Activated CD4-positive, alpha-beta memory T cell treated with anti-CD3 and anti-CD28 coated beads for 36 hours (primary cell): ENCODE data around the gene MRPL24. TPM values are rescaled to one million over a fixed set of nuclear protein-coding genes. Genes with fewer than 3 reads are reported as not detected.

Experiments used
- CTCF ChIA-PET: fragments of 350-600 bp; sonication (Branson Sonifier 250); formaldehyde crosslinking; loops from one replicate; lab custom pipeline; 2021; ENCODE audit warnings: antibody characterized with exemption, inconsistent platforms; lab: Charles Lee
- POLR2A ChIA-PET: fragments of 350-600 bp; sonication (Branson Sonifier 250); formaldehyde crosslinking; loops from one replicate; lab custom pipeline; 2021; ENCODE audit warnings: antibody characterized with exemption; lab: Charles Lee
- DNase-seq: peaks from one replicate; pipeline ENCODE4 v3.0.0-alpha.2; 2020
- H3K27ac Mint-ChIP-seq: one replicate; pipeline ENCODE4 v1.8.0; 2021; ENCODE audit warnings: mixed read lengths
- H3K27me3 Mint-ChIP-seq: one replicate; pipeline ENCODE4 v1.8.0; 2021; ENCODE audit warnings: mixed read lengths
- H3K36me3 Mint-ChIP-seq: one replicate; pipeline ENCODE4 v1.8.0; 2021; ENCODE audit warnings: mixed read lengths
- H3K4me1 Mint-ChIP-seq: one replicate; pipeline ENCODE4 v1.8.0; 2021; ENCODE audit warnings: low read depth, mixed read lengths
- H3K4me3 Mint-ChIP-seq: one replicate; pipeline ENCODE4 v1.8.0; 2021; ENCODE audit warnings: mild to moderate bottlenecking, mixed read lengths
- H3K9me3 Mint-ChIP-seq: one replicate; pipeline ENCODE4 v1.8.0; 2021; ENCODE audit warnings: mixed read lengths
- intact Hi-C: fragments of 100-400 bp; cut with micrococcal nuclease; formaldehyde crosslinking; loops from one replicate; pipeline ENCODE4 v1.15.1; 2023
- total RNA-seq, 2 experiments: library from RNA; stranded (reverse); gene quantifications; one replicate each; pipeline ENCODE4 v1.2.3, GENCODE V29; 2021

Gene MRPL24
- total RNA-seq, 2 experiments from 2014 or later, result 105 to 106 TPM

DNA sequence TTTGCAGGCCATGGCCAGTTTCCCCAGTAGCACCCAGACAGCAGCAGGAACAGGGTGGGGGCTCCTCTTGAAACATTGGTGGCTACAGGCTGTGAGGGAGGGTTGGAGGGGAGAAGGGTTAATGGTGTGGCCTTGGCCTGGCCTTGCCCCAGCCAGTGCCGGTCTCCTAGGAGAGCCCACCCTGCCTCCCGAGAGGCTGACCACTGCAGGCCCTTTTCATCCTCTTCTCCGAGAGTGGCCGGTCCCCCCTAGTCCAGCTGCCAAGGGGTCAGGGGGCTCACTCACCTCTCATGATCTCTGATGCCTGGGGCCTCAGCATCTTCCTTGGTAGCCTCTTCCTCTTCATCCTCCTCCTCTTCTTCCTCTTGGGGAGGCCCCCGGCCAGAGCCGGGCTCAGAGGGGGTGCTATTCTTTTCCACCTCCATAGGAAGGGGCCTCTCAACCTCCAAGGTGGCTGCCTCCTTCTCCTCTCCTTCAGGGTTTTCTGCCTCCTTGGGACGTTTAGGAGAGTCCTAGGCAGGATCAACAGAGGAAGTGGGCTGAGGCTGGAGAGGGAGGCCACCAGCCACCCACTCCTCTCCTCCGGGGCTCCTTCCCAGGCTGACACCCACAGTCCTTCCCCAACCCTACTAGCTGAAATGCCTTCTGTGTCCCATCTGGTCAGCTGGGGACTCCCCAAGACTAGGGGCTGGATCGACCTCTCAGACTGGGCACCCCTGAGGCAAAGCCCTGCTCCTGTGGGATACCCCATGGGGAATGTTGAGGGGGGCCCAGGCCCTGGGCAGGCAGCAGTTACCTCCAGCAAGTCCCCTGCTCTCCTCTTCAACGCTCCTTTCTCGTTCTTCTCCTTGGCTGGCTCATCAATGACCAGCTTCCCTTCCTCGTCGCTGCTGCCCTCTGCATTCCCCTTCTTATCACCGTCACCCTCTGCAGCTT lies 2.7 kb upstream of the MRPL24 start:
- H3K4me1 Mint-ChIP-seq, result peaks cover 70% of the 10 kb centered on the region
- POLR2A ChIA-PET, result interaction anchor here (1.0 to 4.9 kb wide), 2 partner anchors 15 to 24 kb away, joined by 4 to 90 read pairs; partner anchors contain the start of genes ISG20L2, METTL25B and PRCC
- no peak for DNase-seq

DNA sequence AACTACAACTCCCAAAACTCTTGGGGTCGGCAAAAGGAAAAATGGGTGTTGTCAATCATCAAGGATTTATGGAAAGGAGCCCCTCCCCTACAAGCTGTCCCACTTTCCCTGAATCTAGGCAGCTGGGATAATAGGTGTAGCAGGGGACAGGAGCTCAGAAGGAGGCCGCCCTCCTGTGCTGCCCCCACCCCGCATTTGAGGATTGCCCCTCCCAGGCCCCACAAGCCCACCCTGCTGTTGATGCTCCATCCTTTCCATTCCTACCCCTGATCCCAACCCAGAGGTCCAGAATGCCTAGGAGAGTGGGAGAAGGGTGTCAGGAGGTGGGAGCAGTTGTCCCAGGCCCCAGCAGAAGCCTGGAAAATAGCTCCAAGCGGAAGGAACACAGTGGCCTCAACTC lies 1.9 kb upstream of the MRPL24 start:
- H3K27me3 Mint-ChIP-seq, result no peaks in the 10 kb centered on the region
- no peaks in the 10 kb centered on the region for H3K9me3 Mint-ChIP-seq
- peak overlapping the region; percentile 95 for H3K27ac Mint-ChIP-seq
- H3K4me3 Mint-ChIP-seq, result no peak overlapping the region
- H3K36me3 Mint-ChIP-seq, result peaks cover 53% of the 10 kb centered on the region
- CTCF ChIA-PET, result interaction anchor here (2.0 to 6.1 kb wide), 3 partner anchors 9 to 53 kb away, joined by 11 to 64 read pairs (median 11); partner anchors contain the start of gene HDGF
- POLR2A ChIA-PET, result interaction anchor here (1.0 to 4.9 kb wide), 3 partner anchors 9 to 24 kb away, joined by 4 to 90 read pairs (median 48); partner anchors contain the start of genes HDGF, ISG20L2, METTL25B and PRCC
- no peak for DNase-seq
- intact Hi-C loops, result loop anchor here (5.0 kb wide), 3 partner anchors 74 to 886 kb away; partner anchors contain the start of genes GON4L, SH2D2A, SMG5 and SYT11
- H3K4me1 Mint-ChIP-seq, result peaks cover 63% of the 10 kb centered on the region

More for the DNA sequence above, 2.7 kb upstream of the MRPL24 start:
- Mint-ChIP-seq H3K4me3 (no peak overlapping the region), H3K36me3 (peaks cover 61% of the 10 kb centered on the region), H3K9me3 (no peaks in the 10 kb centered on the region), H3K27me3 (no peaks in the 10 kb centered on the region), H3K27ac (peak overlapping the region; percentile 95)
- intact Hi-C loops, result loop anchor here (5.0 kb wide), 3 partner anchors 74 to 886 kb away; partner anchors contain the start of genes GON4L, SH2D2A, SMG5 and SYT11
- CTCF ChIA-PET, result interaction anchor here (2.0 to 6.1 kb wide), 2 partner anchors 8 to 17 kb away, joined by 11 to 64 read pairs; partner anchors contain the start of gene HDGF

DNA sequence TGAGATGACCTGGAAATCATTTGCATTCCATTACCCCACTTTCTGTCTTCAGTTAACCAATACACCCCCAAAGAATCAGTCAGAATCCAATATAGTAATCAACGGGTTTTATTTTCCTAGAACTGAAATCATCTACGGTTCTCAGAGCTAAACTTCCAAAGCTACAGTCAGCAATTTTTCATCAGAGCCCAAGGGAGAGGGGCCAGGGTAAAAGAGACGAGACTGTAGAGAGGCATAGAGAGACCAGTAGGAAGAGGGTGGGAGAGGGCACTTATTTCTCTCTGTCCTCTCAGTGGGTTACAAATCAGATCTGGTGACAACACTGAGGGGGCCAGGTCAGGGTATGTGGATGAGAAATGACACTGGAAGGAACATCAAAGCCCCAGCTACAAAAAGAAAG lies 1.1 kb upstream of the MRPL24 start:
- Mint-ChIP-seq H3K36me3 (peaks cover 52% of the 10 kb centered on the region), H3K9me3 (no peaks in the 10 kb centered on the region), H3K27me3 (no peaks in the 10 kb centered on the region), H3K4me1 (peaks cover 57% of the 10 kb centered on the region), H3K4me3 (peak overlapping the region; percentile 89), H3K27ac (peak overlapping the region; percentile 95)
- DNase-seq, result peak; percentile 66
- intact Hi-C loops, result loop anchor here (5.0 kb wide), 3 partner anchors 75 to 885 kb away; partner anchors contain the start of genes GON4L, SH2D2A, SMG5 and SYT11
- ChIA-PET CTCF (interaction anchor here (0.6 to 6.1 kb wide), 8 partner anchors 10 to 97 kb away, joined by 3 to 64 read pairs (median 6); partner anchors contain the start of genes HDGF, ISG20L2 and METTL25B), POLR2A (interaction anchor here (1.8 to 4.9 kb wide), 3 partner anchors 8 to 13 kb away, joined by 11 to 90 read pairs (median 48); partner anchors contain the start of genes HDGF, ISG20L2 and METTL25B)

- ChIA-PET CTCF (interaction anchor here (0.8 to 6.1 kb wide), 14 partner anchors 10 to 97 kb away, joined by 3 to 64 read pairs (median 4); partner anchors contain the start of genes CRABP2, HDGF, ISG20L2 and METTL25B), POLR2A (interaction anchor here (0.7 to 4.9 kb wide), 8 partner anchors 8 to 284 kb away, joined by 3 to 90 read pairs (median 8); partner anchors contain the start of genes HDGF, ISG20L2, METTL25B and PRCC)
- H3K4me3 Mint-ChIP-seq, result peak overlapping the region; percentile 89
- peaks cover 50% of the 10 kb centered on the region for H3K36me3 Mint-ChIP-seq
- H3K4me1 Mint-ChIP-seq, result peaks cover 53% of the 10 kb centered on the region
- DNase-seq, result peak; percentile 73
- H3K27me3 Mint-ChIP-seq, result no peaks in the 10 kb centered on the region
- no peaks in the 10 kb centered on the region for H3K9me3 Mint-ChIP-seq
- intact Hi-C loops, result loop anchor here (1.0 to 5.0 kb wide), 8 partner anchors 10 to 884 kb away; partner anchors contain the start of genes GON4L, HDGF, ISG20L2 and METTL25B
- H3K27ac Mint-ChIP-seq, result peak overlapping the region; percentile 95
Measured at GRCh38 chr1:156741481-156741983, 644 bp upstream of the MRPL24 start.

GRCh38 chr1:156740237-156740740 lies 599 bp downstream of the MRPL24 start:
- H3K36me3 Mint-ChIP-seq, result peaks cover 45% of the 10 kb centered on the region
- peaks cover 41% of the 10 kb centered on the region for H3K4me1 Mint-ChIP-seq
- H3K9me3 Mint-ChIP-seq, result no peaks in the 10 kb centered on the region
- peak overlapping the region; percentile 95 for H3K27ac Mint-ChIP-seq
- H3K4me3 Mint-ChIP-seq, result peak overlapping the region; percentile 89
- CTCF ChIA-PET, result interaction anchor here (0.9 to 6.1 kb wide), 8 partner anchors 11 to 34 kb away, joined by 3 to 64 read pairs (median 7); partner anchors contain the start of genes HDGF, ISG20L2, METTL25B and PRCC
- intact Hi-C loops, result loop anchor here (5.0 kb wide), 3 partner anchors 77 to 883 kb away; partner anchors contain the start of genes GON4L, SH2D2A, SMG5 and SYT11
- no peak for DNase-seq
- POLR2A ChIA-PET, result interaction anchor here (1.7 to 4.9 kb wide), 4 partner anchors 9 to 27 kb away, joined by 11 to 90 read pairs (median 38); partner anchors contain the start of genes HDGF, ISG20L2, METTL25B and PRCC
- no peaks in the 10 kb centered on the region for H3K27me3 Mint-ChIP-seq

DNA sequence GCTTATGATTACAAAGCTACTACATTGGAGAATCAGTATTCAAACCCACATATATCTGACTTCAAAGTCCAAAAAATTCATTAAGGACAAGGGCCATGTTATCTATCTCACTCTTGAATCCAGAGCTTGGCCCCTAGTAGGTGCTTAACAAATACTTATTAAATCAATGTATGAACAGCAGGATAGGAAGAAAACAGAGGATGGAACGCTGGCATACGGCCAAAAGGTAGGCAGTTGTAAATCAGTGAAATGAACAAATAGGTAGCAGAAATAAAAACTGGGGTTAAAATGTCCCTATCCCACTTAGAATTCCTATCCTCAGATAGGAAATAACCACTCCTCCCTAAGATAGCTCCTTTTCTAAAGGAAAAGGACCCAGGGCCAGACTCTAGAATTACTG lies 2.0 kb downstream of the MRPL24 start:
- Mint-ChIP-seq H3K9me3 (no peaks in the 10 kb centered on the region), H3K27ac (no peak overlapping the region), H3K4me1 (peaks cover 32% of the 10 kb centered on the region), H3K4me3 (peak overlapping the region; percentile 10), H3K27me3 (no peaks in the 10 kb centered on the region), H3K36me3 (peaks cover 35% of the 10 kb centered on the region)
- DNase-seq, result no peak
- ChIA-PET POLR2A (interaction anchor here (1.4 to 4.9 kb wide), 3 partner anchors 10 to 29 kb away, joined by 4 to 90 read pairs (median 48); partner anchors contain the start of genes HDGF, ISG20L2, METTL25B and PRCC), CTCF (interaction anchor here (1.5 to 6.1 kb wide), 2 partner anchors 13 to 30 kb away, joined by 4 to 64 read pairs; no protein-coding TSS in a partner anchor)
- intact Hi-C loops, result no loop called here

GRCh38 chr1:156738407-156738806 lies 2.5 kb downstream of the MRPL24 start:
- H3K4me3 Mint-ChIP-seq, result no peak overlapping the region
- ChIA-PET POLR2A (interaction anchor here (1.4 to 4.9 kb wide), 3 partner anchors 9 to 29 kb away, joined by 4 to 90 read pairs (median 48); partner anchors contain the start of genes HDGF, ISG20L2, METTL25B and PRCC), CTCF (interaction anchor here (6.1 kb wide), 1 partner anchor 12 kb away, joined by 64 read pairs; no protein-coding TSS in a partner anchor)
- intact Hi-C loops, result no loop called here
- H3K36me3 Mint-ChIP-seq, result peaks cover 30% of the 10 kb centered on the region
- no peaks in the 10 kb centered on the region for H3K27me3 Mint-ChIP-seq
- peaks cover 27% of the 10 kb centered on the region for H3K4me1 Mint-ChIP-seq
- no peak overlapping the region for H3K27ac Mint-ChIP-seq
- no peaks in the 10 kb centered on the region for H3K9me3 Mint-ChIP-seq
- DNase-seq, result no peak

DNA sequence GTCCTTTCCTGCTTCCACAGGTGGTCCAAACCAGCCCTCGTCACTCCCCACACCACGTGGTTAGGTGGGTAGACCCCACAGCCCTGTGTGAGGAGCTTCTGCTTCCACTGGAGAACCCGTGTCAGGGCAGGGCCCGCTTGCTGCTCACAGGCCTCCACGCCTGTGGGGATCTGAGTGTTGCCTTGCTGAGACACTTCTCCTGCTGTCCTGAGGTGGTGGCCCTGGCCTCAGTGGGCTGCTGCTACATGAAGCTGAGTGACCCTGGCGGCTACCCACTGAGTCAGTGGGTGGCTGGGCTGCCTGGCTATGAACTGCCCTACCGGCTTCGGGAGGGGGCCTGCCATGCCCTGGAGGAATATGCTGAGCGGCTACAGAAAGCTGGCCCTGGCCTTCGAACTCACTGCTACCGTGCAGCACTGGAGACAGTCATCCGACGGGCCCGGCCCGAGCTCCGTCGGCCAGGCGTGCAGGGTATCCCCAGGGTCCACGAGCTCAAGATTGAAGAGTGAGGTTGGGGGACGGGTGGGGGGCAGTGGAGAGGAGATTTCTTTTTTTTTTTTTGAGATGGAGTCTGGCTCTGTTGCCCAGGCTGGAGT lies 6.8 kb downstream of the MRPL24 start:
- H3K9me3 Mint-ChIP-seq, result no peaks in the 10 kb centered on the region

DNA sequence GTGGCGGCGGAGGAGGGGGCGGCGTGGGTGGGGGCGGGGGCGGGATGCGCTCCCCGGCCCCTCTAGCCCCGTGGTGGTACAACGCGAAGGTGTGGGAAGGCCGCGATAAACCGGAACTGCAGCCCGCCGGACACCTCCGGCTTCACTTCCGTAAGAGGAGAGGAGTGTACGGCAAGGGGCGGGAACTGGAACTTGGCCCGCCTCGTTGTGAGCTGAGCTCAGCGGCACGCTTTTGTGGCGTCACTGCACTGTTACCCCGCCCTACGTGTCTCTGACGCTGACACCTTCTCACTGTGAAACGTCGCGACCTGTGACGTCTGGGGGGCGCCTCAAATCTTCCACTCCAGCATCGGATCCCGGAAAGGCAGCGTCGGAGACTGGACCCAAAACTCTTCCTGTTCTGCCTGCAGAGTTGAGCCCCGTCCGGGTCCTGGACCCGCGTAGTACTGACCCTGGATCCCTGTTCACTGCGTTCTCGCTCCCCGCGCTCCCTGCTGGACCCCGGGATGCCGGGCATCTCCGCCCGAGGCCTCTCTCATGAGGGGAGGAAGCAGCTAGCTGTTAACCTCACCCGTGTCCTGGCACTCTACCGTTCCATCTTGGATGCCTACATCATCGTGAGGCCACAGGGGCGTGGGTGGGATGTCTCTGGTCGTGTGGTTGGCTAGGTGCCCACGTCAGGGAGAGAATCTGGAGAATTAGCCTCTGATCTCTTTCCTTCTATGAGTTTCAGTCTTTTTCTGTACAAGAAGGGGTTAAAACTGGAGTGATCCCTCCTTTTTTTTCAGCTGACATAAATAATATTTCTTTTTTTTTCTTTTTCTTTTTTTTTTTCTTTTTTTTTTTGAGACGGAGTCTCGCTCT lies 12.1 kb downstream of the MRPL24 start, which contains the start of gene ISG20L2:
Gene ISG20L2 (minus strand): TSS at position 168 of the 864 bp plus-strand sequence. CDS start 1,114 bp downstream, outside the sequence.
- H3K4me1 Mint-ChIP-seq, result peaks cover 23% of the 10 kb centered on the region
- no peaks in the 10 kb centered on the region for H3K9me3 Mint-ChIP-seq
- H3K36me3 Mint-ChIP-seq, result peaks cover 24% of the 10 kb centered on the region
- no peak within 1 kb of the TSS for H3K4me3 Mint-ChIP-seq
- peak; percentile 98 for DNase-seq
- POLR2A ChIA-PET, result interaction anchor here (0.6 to 7.4 kb wide), 12 partner anchors 8 to 137 kb away, joined by 3 to 90 read pairs (median 5); partner anchors contain the start of genes HDGF, MRPL24, NAXE and PRCC
- intact Hi-C loops, result loop anchor here (1.0 to 5.0 kb wide), 6 partner anchors 12 to 410 kb away; partner anchors contain the start of genes ETV3, HDGF, MRPL24 and PRCC
- H3K27me3 Mint-ChIP-seq, result no peaks in the 10 kb centered on the region
- CTCF ChIA-PET, result interaction anchor here (1.0 to 34.5 kb wide), 11 partner anchors 12 to 161 kb away, joined by 3 to 1179 read pairs (median 52); partner anchors contain the start of genes CRABP2, HDGF, INSRR and MRPL24
- H3K27ac Mint-ChIP-seq, result peak within 1 kb of the TSS; percentile 99

More for the DNA sequence above, 6.8 kb downstream of the MRPL24 start:
- POLR2A ChIA-PET, result no interaction called here
- no peak for DNase-seq
- peaks cover 18% of the 10 kb centered on the region for H3K4me1 Mint-ChIP-seq
- intact Hi-C loops, result no loop called here
- no peak overlapping the region for H3K27ac Mint-ChIP-seq
- peaks cover 16% of the 10 kb centered on the region for H3K36me3 Mint-ChIP-seq
- CTCF ChIA-PET, result interaction anchor here (1.4 to 4.2 kb wide), 2 partner anchors 8 to 45 kb away, joined by 5 to 23 read pairs; no protein-coding TSS in a partner anchor
- no peak overlapping the region for H3K4me3 Mint-ChIP-seq
- no peaks in the 10 kb centered on the region for H3K27me3 Mint-ChIP-seq
